GM21723 (cell line): ENCODE measurements around the gene REEP6.
"Not testable (repeated sequence)": the region's sequence is repeated elsewhere in the genome, so short reads cannot be mapped to it uniquely, and the experiment has no call there.

Experiments
- ATAC-seq: cut with Tn5 transposase; IDR thresholded peaks from one replicate; pipeline ENCODE4 v1.9.1; 2021; ENCODE audit warnings: mild to moderate bottlenecking, moderate library complexity; ENCODE audit not compliant: unreplicated experiment

REEP6 gene

DNA sequence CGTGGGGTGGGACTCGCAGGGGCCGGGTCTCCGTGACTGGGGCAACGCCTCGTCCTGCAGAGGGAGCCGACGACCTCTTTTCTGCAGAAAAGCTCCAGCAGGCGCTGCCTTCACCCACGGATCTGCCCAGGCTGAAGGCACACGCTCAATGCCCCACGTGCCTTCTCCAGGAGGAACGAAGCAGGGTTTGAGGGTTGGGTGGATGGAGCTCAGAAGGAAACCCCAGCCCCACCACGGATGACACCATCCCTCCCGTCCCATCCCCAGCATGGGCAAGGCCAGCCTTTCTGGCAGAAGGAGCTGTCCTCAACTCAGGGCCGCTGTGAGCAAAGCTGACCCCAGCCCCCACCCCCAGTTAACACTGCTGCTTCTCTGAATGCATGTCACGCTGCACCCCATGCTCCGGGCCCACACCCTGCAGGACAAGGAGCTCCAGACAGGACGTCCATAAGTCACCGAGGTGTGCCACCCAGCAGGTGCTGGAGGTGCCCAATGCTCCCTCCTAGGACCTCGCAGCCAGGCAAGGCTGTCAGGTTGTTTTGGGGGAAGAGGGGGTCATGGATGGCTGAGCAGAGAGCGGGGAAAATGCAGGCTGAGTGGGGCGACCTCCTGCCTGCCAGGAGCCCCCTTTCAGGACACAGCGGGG is 19.3 kb upstream of the REEP6 start:
- no peak for ATAC-seq

DNA sequence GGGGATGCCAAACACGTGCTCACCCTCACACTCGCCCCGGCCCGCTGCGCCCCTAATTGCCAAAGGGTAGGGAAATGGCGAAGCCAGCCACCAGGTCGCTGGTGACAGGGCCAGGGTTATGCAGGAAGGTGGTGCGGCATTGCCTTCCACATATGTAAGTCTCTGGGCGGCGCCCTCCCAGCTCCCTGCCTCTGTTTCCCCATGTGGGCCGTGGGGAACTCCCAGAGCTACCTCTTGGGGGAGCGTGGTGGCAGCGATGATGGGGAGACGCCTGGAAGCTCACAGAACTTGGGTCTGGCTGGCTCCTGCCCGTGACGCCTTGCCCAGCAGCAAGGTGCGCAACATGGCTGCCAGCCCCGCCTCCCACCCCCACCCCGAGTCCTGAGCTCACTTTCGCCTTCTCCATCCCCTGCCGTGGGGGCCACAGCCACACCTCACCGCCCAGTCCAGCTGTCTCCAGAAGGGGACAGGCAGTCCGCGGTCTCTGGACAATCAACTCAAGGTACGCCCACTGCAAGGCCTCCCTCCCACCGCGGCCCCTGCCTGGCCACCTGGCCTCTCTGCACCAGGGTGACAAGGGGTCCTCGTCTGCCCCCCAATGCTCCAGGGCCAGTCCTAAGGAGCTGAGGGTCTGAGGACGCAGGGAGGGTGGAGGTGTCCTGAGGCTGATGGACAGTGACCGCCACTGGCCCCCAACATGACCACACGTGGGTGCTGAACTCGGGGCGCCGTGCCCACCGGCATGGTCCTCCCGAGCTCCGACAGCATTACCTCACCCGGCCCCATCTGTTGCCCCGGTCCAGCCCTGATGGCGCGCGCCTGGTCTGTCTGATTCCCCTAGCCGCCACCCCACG is 18.5 kb upstream of the REEP6 start:
- ATAC-seq = no peak

DNA sequence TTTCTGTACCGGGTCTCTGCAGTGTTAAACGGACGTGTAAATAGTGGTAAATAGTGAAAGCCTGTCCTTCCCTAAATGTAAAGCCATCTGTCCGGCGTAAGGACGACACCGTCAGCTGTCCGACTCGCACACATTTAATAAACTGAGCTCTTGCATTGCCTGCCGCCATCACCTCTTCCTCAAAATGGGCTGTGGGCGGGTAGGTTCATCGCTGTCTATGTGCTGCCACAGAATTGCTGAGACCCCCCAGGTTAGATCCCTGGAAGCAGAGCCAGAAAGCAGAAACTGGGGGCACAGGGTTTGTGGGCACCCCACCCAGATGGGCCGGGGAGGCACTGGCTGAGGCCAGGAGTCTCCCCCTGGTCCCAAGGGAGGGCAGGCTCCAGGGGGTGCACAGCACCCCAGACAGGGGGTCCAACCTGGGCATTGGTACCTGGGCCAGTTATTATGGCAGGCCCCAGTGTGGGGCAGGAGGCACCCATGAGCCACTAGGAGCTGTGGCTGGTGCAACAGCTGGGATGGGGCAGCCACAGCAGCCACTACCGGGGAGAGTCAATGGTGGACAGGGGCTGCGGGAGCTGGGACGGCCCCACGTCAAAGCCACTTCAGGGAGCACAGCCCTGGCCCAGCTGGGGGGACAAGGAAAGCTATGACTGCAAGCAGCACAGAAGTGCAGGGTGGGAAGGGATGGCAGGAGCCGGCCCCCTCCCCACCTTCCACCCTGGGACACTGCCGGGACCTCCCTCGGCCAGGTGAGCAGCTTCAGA is 17.7 kb upstream of the REEP6 start:
- ATAC-seq = no peak

DNA sequence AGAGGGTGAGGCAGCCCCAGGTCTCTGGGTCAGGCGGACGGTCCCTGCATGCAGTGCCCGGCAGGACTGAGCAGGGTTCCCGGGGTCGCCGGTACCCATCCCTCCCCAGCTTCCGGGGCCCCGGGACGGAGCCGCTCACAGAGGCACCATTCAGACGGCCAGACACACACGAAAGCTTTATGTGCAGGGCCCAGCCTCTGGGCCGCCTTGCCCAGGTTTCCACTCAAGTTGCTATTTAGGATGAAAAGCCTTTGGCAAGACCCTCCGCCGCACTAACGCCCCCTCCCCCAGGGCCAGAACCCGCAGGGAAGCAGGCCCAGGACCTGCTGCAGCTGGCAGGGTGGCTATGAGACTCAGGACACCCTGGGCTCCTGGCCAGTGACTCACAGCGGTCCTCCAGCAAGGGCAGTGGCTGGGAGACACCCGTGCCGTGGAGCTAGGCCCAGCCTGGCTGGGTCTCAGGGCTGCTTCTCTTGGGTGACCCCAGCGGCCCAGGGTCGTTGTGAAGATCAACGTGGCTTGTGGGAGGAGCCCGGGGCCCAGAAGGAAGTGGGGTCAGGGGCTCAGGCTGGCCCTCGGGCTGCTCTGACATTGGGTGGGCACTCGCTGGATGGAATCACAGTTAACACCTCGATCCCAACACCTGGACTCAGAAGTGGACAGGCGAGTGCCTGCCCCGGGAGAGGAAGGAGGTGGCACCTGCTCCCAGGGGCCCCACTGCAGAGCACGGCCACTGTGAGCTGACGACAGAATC is 16.8 kb upstream of the REEP6 start:
- no peak for ATAC-seq

DNA sequence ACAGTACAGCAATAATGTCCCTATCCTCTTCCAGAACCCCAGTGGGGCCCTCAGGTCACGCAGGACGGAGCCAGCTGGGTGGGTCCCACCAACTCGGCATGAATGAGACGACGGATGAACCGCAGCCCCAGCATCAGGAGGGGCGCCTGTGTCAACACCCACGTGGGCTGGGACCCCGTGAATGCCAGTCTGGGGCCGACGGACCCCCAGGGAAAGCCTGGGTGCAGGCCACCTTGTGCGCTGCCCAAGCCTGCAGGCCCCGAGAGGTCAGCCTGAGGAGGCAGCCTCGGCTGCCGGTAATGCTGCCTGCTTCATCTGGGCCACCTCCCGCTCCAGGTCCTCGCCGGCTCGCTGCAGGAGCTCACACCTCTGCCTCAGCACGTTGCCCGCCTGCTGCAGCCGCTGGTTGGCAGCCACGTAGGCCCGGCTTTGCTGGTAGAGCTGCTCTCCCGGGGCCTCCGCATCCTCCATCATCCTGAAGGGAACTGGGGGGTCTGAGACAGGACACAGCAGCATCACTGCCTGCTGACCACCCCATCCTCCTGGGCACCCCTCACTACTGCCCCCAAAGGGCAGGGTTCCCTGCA is 16.1 kb upstream of the REEP6 start:
- ATAC-seq = no peak

DNA sequence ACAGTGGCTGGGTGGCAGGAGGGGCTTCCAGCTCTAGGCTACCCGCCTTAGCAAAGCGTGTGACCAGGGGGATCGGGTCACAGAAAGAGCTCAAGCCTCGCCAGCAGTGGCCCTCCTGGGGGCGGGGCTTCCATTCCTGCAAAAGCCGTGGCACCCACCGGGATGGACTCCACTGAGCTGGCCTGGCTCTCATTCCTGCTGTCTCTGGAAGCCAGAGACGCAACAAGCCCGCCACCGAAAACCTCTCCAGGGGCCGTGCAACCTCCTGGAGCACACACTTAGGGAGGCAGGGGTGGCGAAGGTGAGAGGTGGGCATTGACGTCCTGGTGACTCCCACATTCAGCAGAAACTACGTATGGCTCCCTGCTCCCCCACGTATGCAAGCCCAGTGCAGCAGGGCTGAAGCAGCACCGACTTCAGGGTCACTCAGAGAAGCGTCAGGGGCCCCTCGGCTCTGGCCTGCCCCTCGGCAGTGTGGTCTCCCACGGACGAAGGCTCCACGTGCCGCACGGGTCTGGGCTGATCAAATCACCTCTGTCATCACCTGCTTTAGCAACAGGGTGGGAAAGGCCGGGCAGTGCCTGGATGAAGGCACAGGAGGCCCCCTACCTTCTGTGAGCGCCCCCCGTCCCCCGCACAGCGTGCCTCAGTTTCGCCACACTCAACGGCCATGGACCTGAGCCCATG is 15.1 kb upstream of the REEP6 start:
- no peak for ATAC-seq

DNA sequence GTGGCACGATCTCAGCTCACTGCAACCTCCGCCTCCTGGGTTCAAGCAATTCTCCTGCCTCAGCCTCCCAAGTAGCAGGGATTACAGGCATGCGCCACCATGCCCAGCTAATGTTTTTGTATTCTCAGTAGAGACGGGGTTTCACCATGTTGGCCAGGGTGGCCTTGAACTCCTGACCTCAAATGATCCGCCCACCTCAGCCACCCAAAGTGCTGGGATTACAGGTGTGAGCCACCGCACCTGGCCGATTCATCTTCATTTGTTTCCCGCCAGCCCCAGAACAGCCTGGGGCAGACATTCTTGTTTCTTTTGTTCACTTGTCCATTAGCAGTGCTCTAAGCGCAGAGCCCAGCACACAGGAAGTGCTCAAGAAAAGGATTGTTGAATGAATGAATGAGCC is 13.9 kb upstream of the REEP6 start:
- ATAC-seq = not testable (repeated sequence)

DNA sequence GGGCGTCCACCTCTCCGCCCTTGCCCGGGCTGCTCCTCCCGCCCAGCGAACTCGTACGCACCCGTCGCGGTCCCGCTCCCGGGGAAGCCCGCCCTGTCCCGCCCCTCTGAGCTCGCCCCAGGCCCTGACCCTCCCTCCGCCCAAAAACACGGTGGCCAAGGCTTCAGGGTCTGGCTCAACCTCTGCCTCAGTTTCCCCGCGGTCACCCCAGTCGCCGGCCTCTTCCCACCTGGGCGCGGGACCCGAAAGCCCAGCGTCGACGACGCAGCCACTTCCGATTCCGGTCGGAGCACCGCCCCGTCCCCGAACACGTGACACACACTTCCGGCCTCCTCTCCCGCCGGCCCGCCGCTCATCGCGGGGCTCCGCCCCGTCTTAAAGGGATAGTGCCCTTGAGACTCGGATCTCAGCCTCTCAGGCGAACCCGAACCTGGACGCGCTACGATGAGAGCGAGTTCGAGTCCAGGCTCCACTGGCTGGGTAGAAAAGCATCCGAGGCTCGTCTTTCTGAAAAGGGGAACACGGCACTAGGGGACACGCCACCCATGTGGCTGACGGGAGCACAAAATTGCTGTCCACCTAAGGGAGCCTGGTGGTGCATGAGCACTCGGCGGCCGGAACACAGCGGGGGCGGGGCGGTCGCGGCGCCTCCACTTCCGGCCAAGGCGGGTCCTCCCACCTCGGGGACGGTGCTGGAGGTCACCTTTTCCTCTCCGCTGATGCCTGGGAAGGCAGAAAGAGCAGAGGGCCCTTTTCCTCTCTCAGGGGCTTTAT is 11.9 kb upstream of the REEP6 start, which contains the start of gene C19orf25:
C19orf25 (minus strand) TSS at position 282 of the 774 bp plus-strand sequence. CDS start 312 bp downstream, outside the sequence.
- ATAC-seq = peak; percentile 73

DNA sequence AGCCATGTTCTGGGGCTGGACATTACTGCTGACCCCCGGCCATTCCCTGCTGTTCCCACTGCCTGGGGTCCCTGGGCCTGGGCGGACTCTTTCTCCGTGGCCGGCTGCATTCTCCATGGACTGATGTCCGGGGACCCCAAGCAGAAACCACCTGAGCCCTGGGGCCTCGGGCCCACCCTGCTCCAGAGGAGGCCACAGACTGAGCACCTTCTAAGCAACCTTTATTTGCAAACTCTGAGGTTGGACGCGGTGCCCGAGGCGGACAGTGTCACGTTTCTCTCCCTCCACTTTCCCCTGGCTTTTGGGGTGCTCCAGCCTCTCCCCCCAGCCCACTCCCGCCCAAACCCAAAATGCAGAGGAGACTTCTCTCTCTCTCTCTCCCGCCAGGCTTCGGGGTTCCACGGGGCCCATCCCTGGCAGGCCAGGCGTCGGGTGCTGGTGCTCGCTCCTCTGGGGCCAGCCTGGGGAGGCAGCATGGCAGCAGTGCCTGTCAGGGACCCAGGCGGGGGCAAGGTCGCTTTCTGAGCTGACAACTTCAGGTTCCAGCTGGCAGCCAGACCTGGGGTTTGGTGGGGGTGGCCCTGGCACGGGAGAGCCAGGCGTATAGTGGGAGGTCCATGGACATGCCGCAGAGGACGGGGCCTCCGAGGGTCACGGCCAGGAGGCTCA is 9.6 kb upstream of the REEP6 start:
- ATAC-seq = no peak

DNA sequence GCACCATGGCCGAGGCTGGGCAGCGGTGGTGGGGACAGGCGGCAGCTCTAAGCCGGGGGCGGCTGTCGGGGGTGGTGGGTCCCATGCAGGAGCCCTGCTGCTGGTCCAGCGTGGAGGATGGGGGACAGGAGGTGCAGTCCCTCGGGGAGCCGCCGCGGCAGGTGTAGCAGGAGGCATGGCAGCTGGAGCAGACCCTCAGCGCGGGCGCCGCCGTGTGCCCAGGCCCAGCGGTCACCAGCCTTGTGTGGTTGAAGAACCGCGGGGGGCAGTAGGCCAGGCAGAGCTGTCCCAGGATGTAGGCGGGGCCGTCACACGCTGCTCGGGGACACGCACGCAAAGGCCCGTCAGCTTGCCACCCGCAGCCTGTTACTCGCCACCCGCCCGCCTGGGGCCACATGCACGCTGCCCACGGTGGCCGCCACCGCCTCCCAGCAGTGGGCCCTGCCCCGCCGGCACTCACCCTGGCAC is 9.1 kb upstream of the REEP6 start:
- no peak for ATAC-seq

DNA sequence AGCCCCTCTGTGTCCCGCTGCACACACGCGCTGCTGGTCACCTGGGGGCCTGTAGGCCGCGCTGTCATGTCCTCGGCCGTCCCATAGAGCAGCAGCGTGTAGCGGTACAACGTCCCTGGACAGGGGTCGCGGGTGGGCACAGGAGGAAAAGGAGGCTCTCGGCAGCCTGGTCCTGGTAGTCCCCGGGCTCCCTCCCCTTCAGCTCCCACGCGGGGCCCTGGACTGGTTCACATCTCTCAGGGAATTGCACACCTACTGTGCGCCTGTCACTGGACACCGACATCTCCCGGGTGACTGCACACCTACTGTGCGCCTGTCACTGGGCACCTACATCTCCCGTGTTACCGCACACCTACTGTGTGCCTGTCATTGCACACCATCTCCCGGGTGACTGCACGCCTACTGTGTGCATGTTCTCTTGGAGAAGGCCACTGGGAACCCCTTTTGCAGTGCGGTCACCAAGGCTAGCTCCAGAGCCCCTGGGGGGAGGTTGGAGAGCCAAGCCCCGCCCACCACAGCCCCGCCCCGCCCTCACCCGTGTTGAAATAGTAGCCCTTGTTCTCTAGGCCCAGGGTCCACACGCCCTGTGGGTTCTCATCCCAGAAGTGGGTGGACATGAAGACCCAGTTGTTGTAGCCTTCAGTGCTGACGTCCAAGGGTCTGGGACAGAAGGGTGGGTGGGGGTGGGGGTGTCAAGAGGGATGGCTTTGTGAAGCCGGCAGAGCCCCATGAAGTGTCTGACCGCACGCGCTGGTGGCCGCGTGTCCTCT is 8.4 kb upstream of the REEP6 start:
- ATAC-seq = no peak

DNA sequence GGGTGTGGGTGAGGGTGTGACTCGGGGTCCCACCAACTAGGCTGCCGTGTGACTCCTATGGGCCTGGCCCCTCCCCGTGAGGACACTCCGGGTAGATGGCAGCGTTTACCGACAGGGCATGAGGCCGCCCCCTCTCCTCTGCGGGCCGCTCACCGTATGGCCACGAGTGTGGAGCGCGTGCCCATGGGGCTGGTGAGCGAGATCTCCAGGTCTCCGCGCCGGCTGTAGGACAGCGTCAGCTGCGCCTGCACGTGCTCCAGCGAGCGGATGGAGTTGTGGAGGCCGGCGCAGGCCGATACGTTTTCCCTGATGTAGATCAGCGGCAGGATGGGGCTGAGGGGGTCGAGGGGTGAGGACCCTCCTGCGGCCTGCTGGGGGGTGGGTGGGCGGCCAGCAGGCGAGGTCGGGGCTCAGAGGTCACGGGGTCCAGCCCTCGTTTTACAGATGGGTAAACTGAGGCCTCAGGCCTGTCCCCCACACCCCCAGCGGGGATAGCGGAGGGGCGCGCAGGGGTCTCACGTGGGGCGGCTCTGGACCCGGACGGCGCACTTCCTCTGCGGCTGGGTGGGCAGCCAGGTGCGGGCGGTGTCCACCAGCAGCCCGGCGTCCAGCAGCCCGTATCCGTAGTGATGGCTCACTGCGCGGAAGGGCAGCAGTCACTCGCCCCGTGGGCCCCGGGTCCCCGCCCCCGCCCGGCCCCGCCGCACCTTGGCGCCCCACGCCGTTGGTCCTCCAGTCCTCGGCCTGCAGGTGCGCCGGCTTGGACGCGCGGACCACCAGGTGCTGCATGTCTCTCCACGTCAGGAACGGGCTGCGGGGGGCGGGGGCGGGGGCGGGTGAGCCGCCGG is 7.6 kb upstream of the REEP6 start:
- ATAC-seq = no peak

DNA sequence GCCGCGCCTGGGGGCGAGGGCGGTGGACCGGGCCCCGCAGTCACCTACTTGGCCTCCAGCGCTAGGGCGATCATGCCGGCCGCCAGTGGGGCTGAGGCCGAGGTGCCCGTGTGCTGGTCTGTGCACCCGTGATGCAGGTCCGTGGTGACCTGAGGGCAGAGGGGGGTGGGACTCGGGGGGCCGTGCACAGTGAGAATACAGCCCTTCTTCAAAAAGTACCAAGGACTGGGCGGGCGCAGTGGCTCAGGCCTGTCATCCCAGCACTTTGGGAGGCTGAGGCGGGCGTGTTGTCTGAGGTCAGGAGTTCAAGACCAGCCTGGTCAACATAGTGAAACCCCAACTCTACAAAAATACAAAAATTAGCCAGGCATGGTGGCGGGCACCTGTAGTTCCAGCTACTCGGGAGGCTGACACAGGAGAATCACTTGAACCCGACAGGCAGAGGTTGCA is 7.0 kb upstream of the REEP6 start:
- ATAC-seq = no peak

DNA sequence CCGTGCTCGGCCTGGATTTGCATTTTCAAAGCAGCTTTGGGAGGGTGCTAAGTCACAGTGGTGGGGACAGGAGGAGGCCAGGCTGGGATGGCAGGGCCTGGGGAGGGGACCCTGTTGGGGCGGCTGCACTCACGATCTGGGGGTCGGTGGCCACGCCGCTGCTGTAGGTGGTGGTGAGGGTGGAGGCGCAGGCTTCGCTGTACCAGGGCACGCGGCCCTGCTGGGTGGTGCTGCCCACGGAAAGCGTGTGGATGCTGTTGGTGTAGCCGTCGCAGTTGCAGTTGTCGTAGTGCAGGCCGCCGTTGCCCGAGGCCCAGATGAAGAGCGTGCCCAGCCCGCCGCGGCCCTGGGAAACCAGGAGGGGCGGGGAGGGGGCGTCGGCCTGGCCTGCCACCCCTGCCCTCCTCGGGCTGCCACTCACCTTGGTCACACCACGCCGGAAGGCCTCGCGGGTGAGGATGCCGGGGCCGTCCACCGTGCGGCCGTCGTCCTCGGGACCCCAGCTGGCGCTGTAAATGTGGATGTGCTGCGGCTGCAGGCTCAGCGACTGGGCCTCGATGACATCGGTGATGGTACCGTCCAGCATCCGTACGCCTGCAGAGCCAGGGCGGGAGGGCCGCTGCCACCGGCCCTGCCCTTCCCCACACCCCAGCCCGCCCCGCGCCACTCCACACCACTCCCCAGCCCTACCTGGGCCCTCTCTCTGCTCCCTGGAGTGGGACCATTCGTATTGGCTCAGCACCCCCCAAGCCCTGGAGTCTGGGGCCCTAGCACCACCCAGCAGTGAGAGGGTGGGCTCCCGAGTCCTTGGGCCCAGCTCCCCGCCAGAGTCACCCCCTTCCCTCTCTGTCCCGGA is 4.0 kb upstream of the REEP6 start:
- no peak for ATAC-seq

DNA sequence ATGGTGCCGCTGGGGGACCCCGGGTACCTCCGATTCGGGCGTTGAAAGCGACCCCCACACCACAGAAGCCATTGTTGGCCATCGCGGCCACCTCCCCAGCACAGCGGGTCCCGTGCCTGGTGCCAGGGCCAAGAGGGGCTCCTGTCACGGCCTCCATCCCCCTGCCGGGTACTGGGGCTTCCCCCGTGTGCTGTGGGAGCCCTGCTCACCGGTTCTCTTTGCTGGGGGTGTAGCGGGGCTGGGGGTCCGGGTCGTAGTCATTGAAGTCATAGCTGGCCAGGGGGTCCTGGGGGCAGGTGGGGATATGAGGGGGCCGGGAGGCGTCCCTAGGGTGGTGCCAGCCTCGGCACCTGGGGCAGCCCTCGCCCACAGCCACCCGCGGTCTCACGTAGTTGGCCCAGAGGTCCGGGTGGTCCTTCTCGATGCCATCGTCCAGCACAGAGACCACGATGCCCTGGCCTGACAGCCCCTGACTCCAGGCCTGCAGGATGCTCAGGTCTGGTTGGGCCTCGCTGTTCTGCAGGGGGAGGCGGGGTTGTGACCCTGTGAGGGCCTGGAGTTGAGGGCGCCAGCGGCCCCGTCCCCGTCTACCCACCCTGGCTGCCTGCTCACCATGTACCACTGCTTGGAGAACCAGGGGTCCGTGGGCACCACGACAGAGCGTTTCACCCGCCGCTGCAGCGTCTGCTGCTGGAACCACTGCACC is 3.3 kb upstream of the REEP6 start:
- ATAC-seq = no peak
